GM18907 (cell line): ENCODE measurements around the gene TANGO2.

ENCODE experiments used
- ATAC-seq: cut with Tn5 transposase; IDR thresholded peaks from one replicate; pipeline ENCODE4 v1.9.1; 2021; ENCODE audit warnings: mild to moderate bottlenecking, moderate library complexity; ENCODE audit not compliant: unreplicated experiment

Gene TANGO2

GRCh38 chr22:20039683-20040325, 18.9 kb downstream of the TANGO2 start:
- no peak for ATAC-seq

- ATAC-seq: no peak
Observed at GRCh38 chr22:20040327-20041200, 19.7 kb downstream of the TANGO2 start.

GRCh38 chr22:20043057-20043996, 22.4 kb downstream of the TANGO2 start:
- no peak for ATAC-seq

- no peak for ATAC-seq
Observed at GRCh38 chr22:20043997-20044342, 23.1 kb downstream of the TANGO2 start.

GRCh38 chr22:20044495-20045151, 23.7 kb downstream of the TANGO2 start:
- no peak for ATAC-seq

GRCh38 chr22:20046730-20047129, 25.8 kb downstream of the TANGO2 start:
- no peak for ATAC-seq

GRCh38 chr22:20051927-20052308, 31.0 kb downstream of the TANGO2 start:
- ATAC-seq: no peak

GRCh38 chr22:20052309-20053259, 31.7 kb downstream of the TANGO2 start:
- ATAC-seq: no peak

- ATAC-seq: no peak
Observed at GRCh38 chr22:20053407-20054033, 32.6 kb downstream of the TANGO2 start.

- no peak for ATAC-seq
Observed at GRCh38 chr22:20054034-20054427, 33.1 kb downstream of the TANGO2 start.

- ATAC-seq: no peak
Observed at GRCh38 chr22:20054485-20054884, 33.6 kb downstream of the TANGO2 start.

GRCh38 chr22:20055144-20055543, 34.2 kb downstream of the TANGO2 start:
- ATAC-seq: no peak

- ATAC-seq: no peak
Observed at GRCh38 chr22:20055654-20056053, 34.7 kb downstream of the TANGO2 start.

GRCh38 chr22:20056161-20056560, 35.3 kb downstream of the TANGO2 start:
- no peak for ATAC-seq

GRCh38 chr22:20056696-20057386, 35.9 kb downstream of the TANGO2 start:
- no peak for ATAC-seq

GRCh38 chr22:20057596-20058268, 36.8 kb downstream of the TANGO2 start:
- ATAC-seq: no peak

- no peak for ATAC-seq
Observed at GRCh38 chr22:20058989-20059770, 38.3 kb downstream of the TANGO2 start.
